HG02840 (cell line): ENCODE data around the gene SLC10A7.

ENCODE experiments used
- ATAC-seq: cut with Tn5 transposase; IDR thresholded peaks from one replicate; pipeline ENCODE4 v1.9.1; 2021; ENCODE audit warnings: mild to moderate bottlenecking, moderate library complexity, moderate number of reproducible peaks; ENCODE audit not compliant: unreplicated experiment, low FRiP score

The SLC10A7 gene

DNA sequence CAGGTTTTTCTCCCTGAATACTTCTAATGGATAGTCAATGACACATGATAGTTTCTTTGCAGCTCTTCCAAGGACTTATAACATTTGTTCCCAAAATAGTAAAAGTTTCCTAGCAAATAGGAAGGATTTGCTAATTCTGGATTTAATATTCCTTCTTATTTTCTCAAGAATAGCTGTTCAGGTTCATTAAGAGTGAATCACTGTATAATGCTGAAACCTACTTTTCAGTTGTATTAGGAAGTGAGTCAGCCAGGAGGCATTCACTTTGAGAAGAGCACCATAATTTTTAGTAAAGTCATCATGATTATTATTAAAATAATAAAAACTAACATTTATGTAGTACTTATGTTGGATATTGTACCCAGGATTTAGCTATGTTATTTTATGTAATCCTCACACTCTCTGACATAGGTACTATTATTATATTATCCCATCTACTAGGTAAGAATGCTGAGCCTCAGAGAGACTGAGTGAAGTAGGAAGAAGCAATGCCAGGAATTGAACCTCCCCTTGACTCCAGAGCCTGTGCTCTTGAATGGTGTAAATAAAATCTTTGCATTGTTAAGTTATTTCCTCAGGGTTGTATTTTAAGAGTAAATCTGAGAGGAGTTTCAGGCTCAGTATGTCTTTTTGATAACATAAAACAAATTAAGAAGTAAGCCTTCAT, 192.6 kb downstream of the SLC10A7 start:
- no peak for ATAC-seq

DNA sequence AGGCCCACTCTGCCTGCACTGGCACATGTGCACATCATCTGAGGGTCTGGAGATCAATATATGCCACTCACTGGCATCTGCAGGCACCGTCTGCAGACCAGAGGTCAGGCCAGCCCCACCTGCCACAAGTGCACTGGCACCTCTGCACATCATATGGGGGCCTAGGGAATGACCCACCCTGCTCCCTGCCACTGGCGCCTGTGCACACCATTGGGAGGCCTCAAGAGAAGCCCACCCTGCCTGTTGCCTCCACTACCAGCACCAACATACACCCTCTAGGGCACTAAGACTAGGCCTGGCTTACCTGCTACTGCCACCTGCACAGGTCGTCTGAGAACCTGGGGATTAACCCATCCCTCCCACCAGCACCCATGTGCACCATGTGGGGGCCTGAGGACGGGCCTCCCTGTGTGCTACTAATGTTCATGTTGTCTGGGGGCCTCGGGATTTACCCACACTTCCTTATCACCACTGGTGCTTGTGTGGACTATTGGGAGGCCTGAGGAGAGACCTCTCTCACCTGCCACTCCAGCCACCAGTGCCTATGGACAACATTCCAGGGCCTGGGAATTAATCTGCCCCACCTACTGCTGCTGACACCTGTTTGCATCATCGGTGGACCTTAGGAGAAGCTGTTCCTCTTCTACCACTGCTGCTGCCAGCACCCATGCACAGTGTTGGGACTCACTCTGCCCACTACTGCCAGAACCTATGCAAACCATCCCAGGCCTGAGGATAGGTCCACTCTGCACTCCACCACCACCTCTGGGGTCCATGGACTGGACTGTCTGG, 193.7 kb downstream of the SLC10A7 start:
- ATAC-seq = no peak

DNA sequence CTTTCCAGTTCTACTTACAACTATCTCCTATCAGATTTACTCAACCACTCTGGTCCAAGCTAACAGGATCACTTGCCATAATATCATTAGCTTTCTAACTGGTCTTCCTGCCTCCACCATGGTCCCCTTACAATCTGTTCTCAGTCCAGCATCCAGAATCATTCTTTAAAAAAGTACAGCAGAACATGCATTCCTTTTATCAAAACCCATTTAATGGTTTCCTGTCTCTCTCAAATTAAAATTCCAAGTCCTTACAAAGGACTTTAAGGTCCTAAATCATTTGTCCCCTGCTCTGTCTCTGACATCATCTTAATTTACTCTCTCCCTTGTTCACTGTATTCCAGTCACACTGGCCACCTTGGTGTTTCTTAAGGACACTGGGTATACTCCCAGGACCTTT, 202.8 kb downstream of the SLC10A7 start:
- no peak for ATAC-seq

DNA sequence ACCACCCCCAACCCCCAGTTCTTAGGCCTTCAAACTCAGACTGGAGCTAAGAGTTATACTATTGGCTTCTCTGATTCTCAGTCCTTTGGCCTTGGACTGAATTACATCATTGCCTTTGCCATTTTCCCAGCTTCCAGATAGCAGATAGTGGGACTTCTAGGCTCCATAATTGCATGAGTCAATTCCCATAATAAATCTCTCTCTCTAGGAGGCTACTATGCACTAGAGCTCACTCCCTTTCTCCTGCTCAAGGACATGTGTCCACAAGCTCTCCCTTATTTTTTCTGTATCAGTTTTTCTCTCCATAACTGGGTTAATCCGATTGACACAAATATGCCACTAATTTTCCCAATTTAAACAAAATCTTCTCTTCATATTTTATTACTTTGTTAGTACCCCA, 204.0 kb downstream of the SLC10A7 start:
- ATAC-seq = no peak

DNA sequence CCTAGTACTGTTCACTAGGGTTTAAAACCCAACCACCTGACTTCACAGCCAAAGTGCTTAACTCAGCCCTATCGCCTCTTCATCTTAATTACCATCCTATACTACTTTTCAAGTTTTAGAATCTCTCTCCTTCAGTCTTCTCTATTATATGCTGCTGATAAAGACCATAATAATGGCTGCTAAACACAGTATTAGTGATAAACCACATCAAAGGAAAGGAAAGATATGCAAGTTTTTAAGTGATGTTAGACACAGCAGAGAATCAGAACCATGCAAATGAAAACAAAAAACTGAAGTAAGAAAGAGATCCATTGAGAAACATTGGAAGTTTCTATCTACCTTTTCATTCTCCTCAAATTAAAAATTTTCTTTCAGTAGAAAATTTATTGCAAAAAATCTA, 206.6 kb downstream of the SLC10A7 start:
- no peak for ATAC-seq

DNA sequence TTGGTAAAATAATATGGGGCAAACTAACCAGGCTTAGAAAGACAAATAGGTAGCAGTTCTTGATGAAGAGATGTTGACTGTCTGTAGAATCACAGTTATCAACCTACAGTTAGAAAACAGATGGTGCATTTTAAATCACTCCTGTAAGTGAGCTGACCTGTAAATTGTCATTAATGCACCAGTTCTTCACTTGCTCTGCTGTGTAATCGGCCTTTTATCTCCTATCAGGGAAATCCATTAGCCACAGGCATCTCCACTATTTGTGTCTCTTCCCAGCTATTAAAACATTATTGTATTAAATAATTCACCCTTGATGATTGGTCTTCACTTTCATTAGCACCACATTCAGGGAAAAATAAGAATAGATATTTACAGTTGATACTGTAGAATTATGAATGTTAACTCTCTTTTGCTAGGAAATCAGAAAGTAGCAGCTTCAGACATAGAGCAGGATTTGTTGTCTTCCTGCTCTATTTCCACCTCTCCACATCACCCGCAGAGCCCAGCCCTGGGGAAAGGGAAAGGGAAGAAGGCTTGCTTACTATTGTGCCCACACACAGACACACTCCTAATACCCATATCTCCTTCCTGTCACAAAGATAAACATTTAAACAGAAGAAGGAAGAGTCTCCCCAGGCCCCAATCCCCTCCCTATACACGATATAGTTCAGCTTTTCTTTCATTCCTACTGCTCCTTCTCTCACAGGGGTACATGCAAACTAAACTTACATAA, 210.3 kb downstream of the SLC10A7 start:
- ATAC-seq = no peak

DNA sequence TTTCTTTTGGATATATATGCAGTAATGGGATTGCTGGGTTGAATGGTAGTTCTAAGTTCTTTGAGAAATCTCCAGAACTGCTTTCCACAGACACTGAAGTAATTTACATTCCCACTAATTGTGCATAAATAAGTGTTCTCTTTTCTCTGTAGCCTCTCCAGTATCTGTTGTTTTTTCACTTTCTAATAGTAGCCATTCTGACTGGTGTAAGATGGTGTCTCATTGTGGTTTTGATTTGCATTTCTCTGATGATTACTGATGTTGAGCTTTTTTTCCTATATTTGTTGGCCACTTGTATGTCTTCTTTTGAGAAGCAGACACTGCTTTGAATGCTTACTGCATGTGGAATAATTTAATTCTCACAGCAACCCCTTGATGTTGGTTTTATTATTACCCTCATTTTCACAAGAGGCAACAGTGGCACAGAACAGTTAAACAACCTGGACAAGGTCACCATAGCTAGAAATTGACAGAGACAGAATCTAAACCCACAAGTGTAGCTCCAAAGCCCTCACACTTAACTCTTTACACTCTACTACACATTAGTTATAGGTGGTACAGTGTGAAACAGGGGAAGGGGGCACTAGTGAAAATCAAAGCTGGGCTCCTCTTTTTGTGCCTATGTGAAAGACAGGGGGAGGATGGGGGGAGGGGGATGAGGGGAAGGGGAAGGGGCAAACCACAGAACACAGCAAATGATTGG, 211.3 kb downstream of the SLC10A7 start:
- peak; percentile 81 for ATAC-seq

DNA sequence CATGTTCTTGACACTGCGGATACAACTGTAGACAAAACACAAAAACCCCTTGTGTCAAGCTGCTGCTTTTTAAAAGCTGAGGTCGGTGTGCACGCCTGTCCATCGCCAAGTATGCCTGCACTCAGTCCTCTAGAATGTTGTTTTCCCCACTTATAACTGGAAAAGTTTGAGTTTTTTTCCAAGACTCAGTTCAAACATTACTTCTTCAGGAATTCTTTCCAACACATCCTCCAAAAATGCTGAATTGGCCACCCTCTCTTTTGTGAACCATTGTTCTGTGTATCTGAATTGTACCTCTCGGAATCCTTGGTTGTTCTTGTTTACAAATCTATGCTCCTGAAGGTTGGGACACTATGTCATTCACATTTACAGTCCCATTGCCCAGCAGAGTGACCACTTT, 212.8 kb downstream of the SLC10A7 start:
- ATAC-seq = no peak

DNA sequence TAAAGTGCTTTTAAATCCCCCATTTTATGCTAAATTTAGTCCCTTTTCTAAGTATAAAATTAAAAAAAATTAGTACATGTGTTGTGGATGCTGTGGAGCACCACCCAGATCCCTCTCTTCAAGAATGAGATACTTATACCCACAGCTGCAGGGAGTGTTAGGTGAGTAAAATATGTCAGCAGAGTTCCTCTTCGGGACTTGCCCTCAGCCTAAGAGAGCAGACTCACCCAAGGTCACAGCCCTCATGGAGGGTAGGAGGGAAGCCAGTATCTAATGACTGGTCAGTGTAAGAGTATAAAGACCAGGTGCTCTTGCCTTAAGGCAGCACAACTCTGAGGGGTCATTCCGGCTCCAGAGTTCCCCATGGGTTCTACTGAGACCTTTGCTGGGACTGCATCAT, 218.9 kb downstream of the SLC10A7 start:
- ATAC-seq = no peak

DNA sequence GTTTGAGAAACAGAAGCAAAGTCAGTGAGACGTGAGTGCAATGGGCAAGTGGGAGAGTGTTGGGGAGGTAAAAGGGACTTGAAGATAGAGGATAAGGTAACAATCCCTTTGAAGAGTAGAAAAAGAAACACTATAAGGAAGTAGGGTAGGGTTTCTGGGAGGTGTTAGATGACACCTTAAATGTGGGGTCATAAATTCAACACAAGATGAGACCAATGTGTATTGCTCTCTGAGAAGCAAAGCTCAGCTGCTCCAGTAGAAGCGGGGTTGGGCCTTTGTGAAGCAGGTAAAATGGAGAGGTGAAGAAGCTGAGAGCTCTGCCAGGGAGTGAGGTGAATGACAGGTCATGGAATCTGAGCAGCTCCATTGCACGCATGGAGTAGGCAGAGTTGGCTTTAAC, 222.1 kb downstream of the SLC10A7 start:
- ATAC-seq = no peak

DNA sequence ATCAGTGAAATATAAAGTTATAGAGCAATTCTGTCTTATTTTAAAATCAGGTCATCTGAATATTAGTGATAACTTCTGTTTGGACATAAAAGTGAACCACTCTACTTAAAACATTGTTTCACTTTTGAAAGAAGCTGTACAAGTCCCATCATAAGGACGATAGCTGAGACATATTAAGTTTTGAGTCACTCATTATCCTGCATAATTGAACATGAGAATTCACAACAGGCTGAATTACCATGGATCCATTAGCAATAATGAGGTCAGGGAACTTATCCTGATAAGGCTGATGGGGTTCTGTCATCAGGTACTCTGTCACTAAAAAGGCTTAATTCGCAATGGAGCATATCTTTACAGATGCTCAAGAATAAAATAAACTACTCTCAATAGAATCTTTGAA, 227.0 kb downstream of the SLC10A7 start:
- no peak for ATAC-seq

DNA sequence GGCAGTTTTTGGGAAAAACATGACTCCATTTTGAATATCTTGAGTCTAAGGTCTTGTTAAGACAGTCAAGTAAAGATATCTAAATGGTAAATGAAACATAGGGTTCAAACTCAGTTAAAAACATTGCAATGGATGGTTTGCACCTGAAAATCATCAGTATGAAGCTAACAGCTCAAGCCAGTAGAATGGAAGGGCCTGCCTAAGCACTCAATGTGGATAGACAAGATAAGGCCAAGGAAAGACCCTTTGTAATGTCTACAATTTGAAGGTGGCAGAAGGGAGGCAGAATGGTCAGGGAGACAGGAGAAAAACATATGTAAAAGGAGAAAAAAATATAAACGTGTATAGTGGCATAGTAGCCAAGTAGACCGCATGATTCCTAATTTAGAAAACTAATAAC, 229.2 kb downstream of the SLC10A7 start:
- ATAC-seq = no peak

DNA sequence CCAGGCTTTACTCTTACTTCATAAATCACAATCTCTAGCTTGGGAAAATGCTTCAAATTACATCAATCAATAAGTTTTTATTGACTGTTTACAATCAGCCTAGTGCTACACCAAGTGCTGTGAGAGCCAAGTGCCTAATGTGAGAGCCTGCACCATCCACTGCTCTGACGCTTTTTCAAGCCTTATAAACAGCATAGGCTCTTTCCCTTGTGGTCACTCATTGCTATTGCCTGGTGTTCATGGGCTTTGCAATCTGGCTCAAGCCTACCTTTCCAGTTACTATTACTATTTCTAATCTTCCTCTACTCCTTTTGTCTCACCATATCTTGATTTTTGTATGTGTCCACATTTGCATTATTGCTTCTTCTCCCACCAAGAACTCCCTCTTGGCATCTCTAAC, 230.4 kb downstream of the SLC10A7 start:
- no peak for ATAC-seq

DNA sequence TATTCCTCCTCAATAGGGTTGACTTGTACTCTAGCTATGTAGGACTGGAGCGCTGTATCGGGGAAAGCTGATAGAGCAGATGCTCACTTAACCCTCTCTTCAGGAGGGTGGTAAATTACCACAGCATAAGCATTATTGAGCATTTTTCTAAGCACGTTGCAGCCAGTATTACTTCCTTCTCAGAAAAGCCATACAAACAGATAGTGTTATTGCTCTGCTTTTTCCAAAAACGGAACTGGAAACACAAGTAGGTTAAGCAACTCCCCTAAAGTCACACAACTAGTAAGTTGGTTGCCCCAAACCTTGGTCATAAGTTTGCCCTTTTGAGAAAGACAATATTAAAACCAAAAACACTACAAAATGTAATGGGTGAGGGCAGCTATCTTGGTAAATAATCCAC, 233.5 kb downstream of the SLC10A7 start:
- ATAC-seq = no peak

DNA sequence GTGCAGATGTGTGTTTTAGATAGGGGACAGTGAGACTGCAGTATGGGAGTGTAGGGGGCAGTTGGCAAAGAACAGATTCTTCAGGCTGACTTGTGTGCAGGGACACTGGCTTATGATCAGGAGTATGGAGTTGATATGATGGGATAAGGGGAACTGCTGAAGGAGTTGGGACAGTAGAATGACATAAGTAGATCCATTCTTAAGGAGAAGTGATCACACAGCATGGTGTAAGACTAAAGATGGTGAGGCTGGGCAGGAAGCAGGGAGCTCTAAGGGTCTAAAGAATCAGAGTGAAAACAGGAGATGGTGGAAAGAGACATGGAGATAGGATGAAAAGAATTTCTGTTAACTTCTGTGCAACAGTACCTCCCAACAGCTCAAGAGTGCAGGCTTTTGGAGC, 236.7 kb downstream of the SLC10A7 start:
- ATAC-seq = no peak

DNA sequence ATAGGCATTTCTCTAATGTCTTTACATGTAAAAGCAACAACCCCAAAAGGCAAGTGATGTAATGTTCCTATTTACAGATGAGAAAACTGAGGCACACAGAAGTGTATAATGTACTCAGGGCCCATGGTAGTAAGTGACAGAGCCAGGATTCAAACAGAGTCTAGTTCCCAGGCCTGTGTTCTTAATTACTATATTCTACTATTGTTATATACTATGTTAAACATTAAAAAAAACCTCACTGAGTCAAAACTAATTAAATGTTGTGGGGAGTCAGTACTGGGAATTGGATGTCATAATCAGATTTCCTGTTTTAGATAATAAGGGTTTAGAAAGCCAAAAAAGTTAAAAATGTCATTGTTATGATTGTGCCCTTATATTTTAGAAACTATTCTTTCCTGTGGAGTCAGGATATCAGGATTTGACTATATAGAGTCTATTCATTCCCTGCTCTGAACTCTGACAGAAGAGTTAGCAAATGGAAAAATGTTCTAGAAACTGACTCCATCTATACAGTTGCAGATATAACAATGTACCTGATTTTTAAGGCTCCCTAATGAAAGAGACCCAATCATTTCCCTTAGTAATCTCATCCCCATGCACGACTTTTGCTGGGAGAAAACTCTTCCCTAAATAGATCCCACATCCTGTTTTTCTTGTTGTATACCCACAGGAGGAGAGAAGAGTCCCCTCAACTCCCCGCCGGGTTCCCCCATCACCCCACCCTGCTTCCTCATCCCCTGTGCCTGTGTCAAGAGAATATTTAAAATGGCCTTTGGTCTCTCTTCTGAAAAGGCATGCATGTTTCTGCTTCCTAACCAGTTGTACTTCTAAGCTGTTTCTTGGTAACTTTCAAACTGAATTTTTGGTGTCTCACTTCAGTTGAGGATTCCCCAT, 237.7 kb downstream of the SLC10A7 start:
- no peak for ATAC-seq

DNA sequence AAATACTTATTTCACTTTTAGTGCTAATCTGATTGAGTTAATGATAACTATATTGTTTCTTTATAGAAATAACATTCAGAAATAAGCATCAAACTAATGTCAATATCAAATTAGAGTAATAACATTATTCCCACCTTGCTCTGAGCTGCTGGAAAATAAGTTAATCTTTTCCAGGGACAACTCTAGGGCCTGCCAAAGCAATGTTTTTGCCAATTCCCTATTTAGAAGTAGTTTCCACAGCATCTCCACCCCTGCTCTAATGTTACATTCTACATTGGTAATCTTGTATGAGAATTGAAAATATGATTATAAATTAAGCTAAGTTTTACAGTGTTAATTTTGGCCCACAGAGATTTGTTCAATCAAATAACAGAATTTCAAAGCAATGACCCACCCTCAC, 239.1 kb downstream of the SLC10A7 start:
- ATAC-seq = no peak

DNA sequence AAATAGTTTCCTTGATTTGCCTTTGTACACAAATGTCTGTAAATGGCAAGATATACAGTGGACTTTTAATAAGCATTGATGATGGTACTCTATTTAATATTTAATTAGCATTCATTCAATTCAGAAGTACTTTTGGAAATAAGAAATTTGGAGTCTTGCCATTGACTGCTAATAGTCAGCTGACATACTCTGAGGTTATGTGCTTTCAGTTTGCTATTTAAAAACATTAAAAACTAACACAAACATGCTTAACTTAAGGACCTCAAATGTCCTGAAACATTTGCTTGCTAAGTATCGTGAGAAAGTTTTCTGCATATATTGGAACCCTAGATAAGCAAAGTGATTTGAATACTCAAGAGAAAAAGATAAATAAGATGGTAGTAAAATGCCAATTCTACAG, 242.8 kb downstream of the SLC10A7 start:
- no peak for ATAC-seq

DNA sequence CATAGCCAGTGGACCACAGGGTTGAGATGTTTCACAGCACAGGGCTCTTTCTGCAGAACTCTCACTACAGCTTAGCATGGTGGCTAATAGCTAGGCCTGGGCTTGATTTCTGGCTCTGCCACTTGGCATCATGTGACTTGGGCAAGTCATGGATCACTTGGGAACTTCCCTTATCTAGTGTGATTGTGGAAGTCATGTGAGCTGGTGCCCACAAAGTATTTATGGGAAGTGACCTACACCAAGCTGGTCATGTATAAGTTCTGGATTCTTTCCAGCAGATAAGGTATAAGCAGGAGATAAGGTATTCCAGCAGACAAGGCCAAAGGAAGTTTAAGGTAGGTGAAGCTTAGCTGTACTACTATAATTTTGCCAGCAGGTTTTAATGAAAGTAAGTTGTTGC, 246.4 kb downstream of the SLC10A7 start:
- no peak for ATAC-seq

DNA sequence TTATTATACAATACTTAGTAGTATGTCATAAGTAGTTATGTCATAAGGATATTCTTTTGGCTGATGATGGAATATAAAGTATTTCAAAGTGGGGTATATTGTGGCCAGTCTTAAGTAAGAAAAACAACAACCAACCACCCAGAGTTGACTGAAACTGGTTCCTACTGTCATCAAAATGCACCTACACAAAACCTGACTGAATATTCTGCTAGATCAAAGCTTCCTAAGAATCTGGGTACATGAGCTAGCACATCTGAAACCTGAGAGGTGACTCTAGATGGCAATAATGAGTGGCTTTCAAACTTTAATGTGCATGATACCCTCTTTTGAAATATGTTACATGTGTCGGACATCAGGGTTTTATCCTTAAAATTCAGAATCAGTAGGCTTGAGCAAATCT, 247.0 kb downstream of the SLC10A7 start:
- ATAC-seq = no peak
